Esophagus squamous epithelium (tissue), 5 donors: ENCODE results near the gene CACTIN. TPM values are rescaled to one million over a fixed set of nuclear protein-coding genes. Genes with fewer than 3 reads are reported as not detected.

Source experiments
- DNase-seq: peaks from one replicate; lab custom pipeline; 2025; lab: John Stamatoyannopoulos, UW
- H3K27ac ChIP-seq, 4 donors: fragments of 200-600 bp; sonication (generic); one replicate each; pipeline ENCODE4 v1.5.1; 2016 to 2019; ENCODE audit warnings: mild to moderate bottlenecking in 1 of 4
- H3K27me3 ChIP-seq, 4 donors: fragments of 200-600 bp; sonication (generic); 1 replicate in 3 of 4; 2 replicates in 1 of 4; pipeline versions ENCODE4 v1.5.1 to v1.6.0; 2017 to 2021; ENCODE audit warnings: antibody characterized with exemption in 1 of 4
- H3K36me3 ChIP-seq, 3 donors: fragments of 200-600 bp; sonication (generic); one replicate each; pipeline ENCODE4 v1.5.1; 2016 to 2019
- H3K4me1 ChIP-seq, 3 donors: fragments of 200-600 bp; sonication (generic); one replicate each; pipeline ENCODE4 v1.5.1; 2017 to 2019
- H3K4me3 ChIP-seq, 4 donors: fragments of 200-600 bp; sonication (generic); 1 replicate in 3 of 4; 2 replicates in 1 of 4; pipeline ENCODE4 v1.5.1; 2016 to 2019; ENCODE audit warnings: mild to moderate bottlenecking in 2 of 4, moderate library complexity in 1 of 4
- H3K9me3 ChIP-seq, 3 donors: fragments of 200-600 bp; sonication (generic); one replicate each; pipeline ENCODE4 v1.5.1; 2016 to 2019
- CTCF ChIP-seq, 6 experiments: fragments of 450-650 bp in 4 of 6; fragments of 200-600 bp in 2 of 6; sonication (generic) in 2 of 6; IDR thresholded peaks; one replicate each; pipeline ENCODE4 v1.5.1; 2016 to 2019; ENCODE audit warnings: antibody characterized with exemption in 6 of 6, mild to moderate bottlenecking in 4 of 6, moderate library complexity in 4 of 6
- POLR2A ChIP-seq, 4 donors: fragments of 450-650 bp; IDR thresholded peaks; one replicate each; pipeline ENCODE4 v1.6.1; 2017; ENCODE audit warnings: antibody characterized with exemption in 4 of 4, mild to moderate bottlenecking in 4 of 4, moderate library complexity in 3 of 4
- WGBS, 2 donors: methylation state at CpG; one replicate each; pipeline ENCODE4 v1.1.5; 2018; 5-methylcytosine and 5-hydroxymethylcytosine counted together
- intact Hi-C: fragments of 100-400 bp; cut with DNase I; formaldehyde crosslinking; loops from one replicate; pipeline ENCODE4 v1.15.0; 2022
- total RNA-seq, 4 donors: library from RNA; depleted of rRNA; stranded (reverse); fragments of >200 nt; gene quantifications; one replicate each; pipeline ENCODE4 v1.1.0, GENCODE V29; 2016
- donor health status: DM: yes; HTN: yes; CAD: no.

Gene CACTIN
- total RNA-seq, 4 donors from 2014 or later, result 15.9 to 26.7 (median 21.3) TPM

DNA sequence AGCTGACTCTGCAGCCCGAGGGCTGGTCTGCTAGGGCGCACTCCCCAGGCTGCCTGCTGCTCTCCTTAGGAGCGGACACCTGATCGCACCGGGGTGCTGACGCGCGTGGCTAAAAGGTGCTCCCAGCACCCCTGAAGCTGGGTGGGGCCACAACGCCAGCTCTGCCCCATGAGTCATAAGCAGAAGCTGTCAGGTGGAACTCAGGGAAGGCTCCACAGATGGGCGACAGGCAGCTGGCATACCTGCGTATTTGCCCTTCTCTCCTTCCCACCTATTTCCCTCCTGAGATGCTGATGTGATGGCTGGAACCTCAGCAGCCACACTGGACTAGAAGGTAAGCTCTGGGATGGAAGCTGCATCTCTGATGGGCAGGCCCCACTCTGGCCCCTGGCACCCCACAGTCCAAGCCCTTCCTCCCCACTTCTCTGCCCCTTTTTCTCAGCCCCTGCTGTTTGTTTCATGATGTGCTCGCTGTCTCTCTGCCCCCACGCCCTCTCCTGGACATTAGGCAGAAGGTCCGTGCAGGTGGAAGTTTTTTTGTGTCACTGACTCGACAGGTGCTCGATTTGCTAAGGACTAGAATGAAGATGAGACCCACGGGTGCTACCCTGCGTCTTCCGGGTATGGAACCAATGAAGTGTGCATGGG is 30.3 kb upstream of the CACTIN start:
- 91 to 93% methylated on average over 8 to 10 of the region's 19 CpGs for WGBS, 2 donors
- peak overlapping the region in 1 of 4 donors; percentile 68 for H3K27ac ChIP-seq
- no peak overlapping the region for H3K4me3 ChIP-seq
- peaks cover 36 to 96% (median 49%) of the 10 kb centered on the region in 3 donors for H3K36me3 ChIP-seq
- intact Hi-C loops, result no loop called here
- H3K27me3 ChIP-seq, result no peaks in the 10 kb centered on the region
- peaks cover 0 to 20% (median 0%) of the 10 kb centered on the region in 3 donors for H3K4me1 ChIP-seq
- no peak for TF ChIP-seq POLR2A (IDR thresholded peaks at IDR 0.05)
- no peak for TF ChIP-seq CTCF (IDR thresholded peaks at IDR 0.05)
- H3K9me3 ChIP-seq, result no peaks in the 10 kb centered on the region
- DNase-seq, result no peak

DNA sequence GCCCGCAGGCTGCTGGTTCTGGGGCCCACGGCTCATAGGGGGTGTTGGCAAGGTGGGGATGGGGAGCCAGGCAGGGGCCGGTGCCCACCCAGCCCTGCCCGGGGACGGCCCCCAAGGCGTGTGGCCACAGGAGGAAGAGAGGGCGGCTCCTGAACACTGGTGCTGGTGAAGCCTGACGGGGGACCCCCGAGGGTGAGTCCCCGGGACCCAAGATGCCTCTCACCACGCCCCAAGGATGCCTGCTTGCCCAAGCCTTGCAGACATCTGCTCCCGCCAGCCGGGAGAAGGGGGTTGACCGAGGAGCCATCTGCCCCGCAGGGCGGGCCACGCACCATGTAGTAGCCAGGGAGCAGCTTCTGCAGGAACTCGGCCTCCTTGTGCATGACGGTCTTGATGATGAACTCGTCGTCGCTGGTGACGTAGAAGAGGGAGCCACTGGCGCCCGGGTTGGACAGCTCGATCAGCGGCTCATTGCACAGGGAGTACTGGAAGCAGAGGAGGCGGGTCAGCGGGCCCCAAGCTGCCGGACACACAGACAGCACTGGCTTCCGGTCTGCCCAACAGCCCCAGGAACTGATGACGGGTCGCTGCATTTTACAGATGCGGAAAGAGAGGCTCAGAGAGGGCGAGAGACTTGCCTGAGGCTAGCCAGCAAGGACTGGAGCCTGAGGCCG is 29.6 kb upstream of the CACTIN start:
- Histone ChIP-seq H3K4me1 (peaks cover 0 to 20% (median 0%) of the 10 kb centered on the region in 3 donors), H3K36me3 (peaks cover 40 to 96% (median 49%) of the 10 kb centered on the region in 3 donors), H3K9me3 (no peaks in the 10 kb centered on the region), H3K4me3 (no peak overlapping the region), H3K27me3 (no peaks in the 10 kb centered on the region), H3K27ac (peak overlapping the region in 2 of 4 donors; percentile 58 to 68)
- DNase-seq, result no peak
- TF ChIP-seq POLR2A (IDR thresholded peaks at IDR 0.05) (no peak), CTCF (IDR thresholded peaks at IDR 0.05) (no peak)
- WGBS, 2 donors, result 62% methylated on average over 6 of the region's 36 CpGs; no CpG with 5 or more reads in 1 of the 2 donors
- intact Hi-C loops, result no loop called here

GRCh38 chr19:3655402-3656072 is 28.9 kb upstream of the CACTIN start:
- no peak for TF ChIP-seq CTCF (IDR thresholded peaks at IDR 0.05)
- no peak for TF ChIP-seq POLR2A (IDR thresholded peaks at IDR 0.05)
- WGBS, 2 donors, result 71 to 94% methylated on average over 9 to 17 of the region's 25 CpGs
- no peak for DNase-seq
- H3K4me3 ChIP-seq, result no peak overlapping the region
- no peaks in the 10 kb centered on the region for H3K27me3 ChIP-seq
- intact Hi-C loops, result no loop called here
- H3K36me3 ChIP-seq, result peaks cover 43 to 96% (median 47%) of the 10 kb centered on the region in 3 donors
- H3K27ac ChIP-seq, result peak overlapping the region in 2 of 4 donors; percentile 58 to 68
- H3K4me1 ChIP-seq, result peaks cover 0 to 20% (median 0%) of the 10 kb centered on the region in 3 donors
- no peaks in the 10 kb centered on the region for H3K9me3 ChIP-seq

DNA sequence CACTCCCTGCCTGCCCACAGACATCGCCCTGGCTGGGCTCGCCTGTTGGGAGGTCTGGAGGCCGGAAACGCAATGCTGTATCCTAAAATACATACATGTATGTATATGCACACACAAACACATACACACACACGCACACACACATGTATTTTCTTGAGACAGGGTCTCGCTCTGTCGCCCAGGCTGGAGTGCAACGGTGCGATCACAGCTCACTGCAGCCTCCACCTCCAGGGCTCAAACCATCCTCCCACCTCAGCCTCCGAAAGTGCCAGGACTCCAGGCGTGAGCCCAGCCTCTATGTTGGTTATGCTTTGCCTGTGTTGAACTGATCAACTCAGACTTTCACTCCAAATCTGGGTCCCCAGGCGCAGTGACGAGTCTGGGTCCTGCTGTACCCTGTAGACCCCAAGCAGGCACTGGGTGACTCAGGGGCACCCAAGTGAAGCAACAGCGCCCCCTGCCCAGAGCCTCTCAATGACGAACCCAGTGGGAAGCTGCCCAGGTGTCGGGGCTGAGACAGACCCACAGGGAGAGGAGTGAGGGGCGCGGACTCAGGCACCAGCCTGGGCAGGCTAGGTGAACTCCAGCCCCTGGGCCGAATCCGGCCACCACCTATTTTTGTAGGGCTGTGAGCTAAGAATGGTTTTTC is 27.4 kb upstream of the CACTIN start:
- DNase-seq, result no peak
- 94 to 98% methylated on average over 7 to 11 of the region's 20 CpGs for WGBS, 2 donors
- H3K36me3 ChIP-seq, result peaks cover 43 to 89% (median 44%) of the 10 kb centered on the region in 3 donors

More for the DNA sequence above, 27.4 kb upstream of the CACTIN start:
- peaks cover 0 to 20% (median 0%) of the 10 kb centered on the region in 3 donors for H3K4me1 ChIP-seq
- intact Hi-C loops, result no loop called here
- H3K9me3 ChIP-seq, result no peaks in the 10 kb centered on the region
- no peak for TF ChIP-seq POLR2A (IDR thresholded peaks at IDR 0.05)
- no peak for TF ChIP-seq CTCF (IDR thresholded peaks at IDR 0.05)
- no peak overlapping the region for H3K4me3 ChIP-seq
- H3K27ac ChIP-seq, result no peak overlapping the region
- H3K27me3 ChIP-seq, result no peaks in the 10 kb centered on the region
